ENCODE measurements around the gene MXRA8. TPM values are rescaled to one million over a fixed set of nuclear protein-coding genes. Genes with fewer than 3 reads are reported as not detected.

MXRA8 gene
- total RNA-seq, 4 donors from 2014 or later = 34.1 to 76.1 (median 35.9) TPM

- H3K4me3 ChIP-seq (ENCODE audit: low read depth, poor library complexity, severe bottlenecking) = no peak overlapping the region
- no peak for DNase-seq (ENCODE audit: low spot score in 2 of 2)
- intact Hi-C loops (cut with DNase I; ENCODE audit: low total_unique reads) = no loop called here
- TF ChIP-seq POLR2A (IDR thresholded peaks at IDR 0.05) (no peak), CTCF (IDR thresholded peaks at IDR 0.05) (no peak)
- 72 to 85% methylated on average over 5 to 6 of the region's 8 CpGs for WGBS, 2 donors
Measured at GRCh38 chr1:1381294-1381693, 22.9 kb upstream of the MXRA8 start.

GRCh38 chr1:1380860-1381259, 22.5 kb upstream of the MXRA8 start:
- no peak overlapping the region for H3K4me3 ChIP-seq (ENCODE audit: low read depth, poor library complexity, severe bottlenecking)
- TF ChIP-seq POLR2A (IDR thresholded peaks at IDR 0.05) (no peak), CTCF (IDR thresholded peaks at IDR 0.05) (no peak)
- DNase-seq (ENCODE audit: low spot score in 2 of 2) = no peak
- intact Hi-C loops (cut with DNase I; ENCODE audit: low total_unique reads) = no loop called here
- WGBS, 2 donors = 89 to 94% methylated on average over 13 of the region's 16 CpGs

DNA sequence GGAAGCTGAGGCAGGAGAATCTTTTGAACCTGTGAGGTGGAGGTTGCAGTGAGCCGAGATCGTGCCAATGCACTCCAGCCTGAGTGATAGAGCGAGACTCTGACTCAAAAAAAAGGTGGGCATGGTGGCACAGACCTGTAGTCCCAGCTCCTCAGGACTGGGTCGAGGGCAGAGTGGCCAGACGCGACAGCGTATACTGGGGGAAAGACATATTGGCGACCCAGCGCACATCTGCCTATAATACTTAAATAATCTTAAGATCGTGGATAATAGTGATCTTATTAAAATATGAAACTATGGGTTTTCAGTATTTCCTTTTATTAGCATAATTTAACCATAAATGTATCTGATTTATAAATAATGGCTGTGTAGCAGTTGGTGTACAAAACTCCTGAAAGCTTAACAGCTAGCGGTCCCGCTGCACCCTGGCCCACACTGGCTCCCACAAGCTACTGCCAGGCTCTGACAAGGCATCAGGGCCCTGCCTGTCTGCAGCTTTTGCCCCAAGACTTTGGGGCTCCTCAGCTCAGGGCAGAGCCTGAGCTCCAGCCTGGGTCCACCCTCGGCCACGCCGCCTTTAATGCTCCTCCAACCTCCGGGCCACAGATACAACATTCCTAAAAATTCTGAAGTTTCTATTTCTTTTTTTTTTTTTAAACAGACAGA, 19.3 kb upstream of the MXRA8 start:
- TF ChIP-seq POLR2A (IDR thresholded peaks at IDR 0.05) = no peak
- TF ChIP-seq CTCF (IDR thresholded peaks at IDR 0.05) = no peak
- 90 to 94% methylated on average over 16 of the region's 16 CpGs for WGBS, 2 donors
- no peak for DNase-seq (ENCODE audit: low spot score in 2 of 2)
- no peak overlapping the region for H3K4me3 ChIP-seq (ENCODE audit: low read depth, poor library complexity, severe bottlenecking)
- intact Hi-C loops (cut with DNase I; ENCODE audit: low total_unique reads) = no loop called here

DNA sequence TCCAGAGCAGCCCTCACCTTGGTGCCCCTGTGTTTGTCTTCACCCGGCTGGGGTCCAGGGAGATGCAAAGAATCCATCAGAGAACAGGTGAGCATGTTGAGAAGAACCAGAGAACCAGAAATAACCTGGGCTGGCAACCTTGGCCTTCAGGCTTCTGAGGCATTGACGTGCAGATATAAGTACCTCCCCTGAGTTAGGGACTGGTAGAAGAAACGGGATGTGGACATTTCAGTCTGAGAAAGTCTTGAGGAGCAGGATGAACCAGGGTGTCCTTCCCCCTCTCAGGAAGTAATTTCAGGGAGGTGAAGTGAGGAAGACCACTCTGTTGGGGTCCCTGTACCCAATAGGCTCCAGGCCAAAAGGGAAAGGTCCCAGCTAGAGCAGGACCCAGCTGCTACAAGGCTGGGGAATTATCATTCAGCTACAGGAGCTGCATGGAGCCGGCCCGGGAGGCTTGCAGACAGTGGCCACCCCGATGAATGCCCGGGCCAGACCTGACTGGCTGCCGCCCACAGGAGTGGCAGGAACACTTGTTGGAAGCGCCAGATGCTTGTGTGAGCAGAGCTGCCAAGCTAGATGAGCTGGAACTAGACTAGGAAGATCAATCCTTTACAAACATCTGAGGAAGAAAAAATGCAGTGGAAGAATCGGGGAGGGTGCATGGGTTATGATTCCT, 18.3 kb upstream of the MXRA8 start:
- 73 to 83% methylated on average over 10 of the region's 10 CpGs for WGBS, 2 donors
- H3K4me3 ChIP-seq (ENCODE audit: low read depth, poor library complexity, severe bottlenecking) = no peak overlapping the region
- DNase-seq (ENCODE audit: low spot score in 2 of 2) = no peak
- no peak for TF ChIP-seq POLR2A (IDR thresholded peaks at IDR 0.05)
- TF ChIP-seq CTCF (IDR thresholded peaks at IDR 0.05) = no peak
- intact Hi-C loops (cut with DNase I; ENCODE audit: low total_unique reads) = no loop called here

DNA sequence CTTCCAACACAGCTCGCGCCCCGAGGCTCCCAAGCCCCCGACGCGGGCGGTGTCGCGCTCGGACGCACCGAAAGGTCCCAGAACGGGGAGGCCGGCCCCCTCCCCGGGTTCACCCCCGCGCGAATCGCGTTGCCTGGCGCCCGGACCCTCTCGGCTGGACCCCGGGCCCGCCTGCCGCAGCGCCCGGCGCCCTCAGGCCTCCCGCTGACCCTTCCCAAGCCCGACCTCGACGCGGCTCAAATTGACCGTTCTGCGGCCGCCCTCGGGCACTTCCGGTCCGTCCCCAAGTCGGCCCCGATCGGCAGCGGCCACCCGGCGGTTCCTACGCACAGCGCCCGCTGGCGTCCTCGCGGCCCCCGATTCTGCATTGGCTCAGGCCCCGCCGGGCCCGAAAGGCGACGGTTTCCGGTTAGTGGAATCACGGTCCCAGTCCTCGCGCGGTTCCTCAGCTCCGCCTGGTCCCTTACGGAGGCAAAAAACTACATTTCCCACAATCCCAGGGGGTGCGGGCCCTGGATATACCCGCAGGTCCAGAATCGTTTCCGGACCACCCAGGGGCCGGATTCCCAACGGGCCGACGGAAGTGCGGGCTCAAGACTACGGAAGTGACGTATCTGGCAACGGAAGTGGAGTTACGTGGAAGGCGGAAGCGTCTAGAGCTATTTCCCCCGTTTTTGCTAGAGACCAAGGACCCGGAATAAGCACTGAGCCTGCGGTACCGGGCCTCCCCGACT, 16.7 kb upstream of the MXRA8 start, which contains the start of gene AURKAIP1:
AURKAIP1 (minus strand) TSS at position 279 of the 734 bp plus-strand sequence. CDS start 451 bp downstream, outside the sequence.
- intact Hi-C loops (cut with DNase I; ENCODE audit: low total_unique reads) = no loop called here
- no peak for TF ChIP-seq POLR2A (IDR thresholded peaks at IDR 0.05)
- no peak for TF ChIP-seq CTCF (IDR thresholded peaks at IDR 0.05)
- WGBS, 2 donors = 0% methylated on average over 44 to 62 of the region's 85 CpGs
- H3K4me3 ChIP-seq (ENCODE audit: low read depth, poor library complexity, severe bottlenecking) = peak within 1 kb of the TSS; percentile 92
- peak; percentile 99 for DNase-seq (ENCODE audit: low spot score in 2 of 2)
